Glomerular endothelial cell (primary cell): ENCODE measurements around the gene PCGF3. TPM values are rescaled to one million over a fixed set of nuclear protein-coding genes. Genes with fewer than 3 reads are reported as not detected.

Experiments
- DNase-seq: peaks from one replicate; pipeline ENCODE4 v3.0.0-alpha.2; 2011; ENCODE audit warnings: low read depth, low spot score; ENCODE audit errors: extremely low read depth
- total RNA-seq: library from RNA; depleted of rRNA; stranded (reverse); fragments of >200 nt; gene quantifications from 2 replicates; pipeline ENCODE4 v1.2.3, GENCODE V29; 2015

The PCGF3 gene
- total RNA-seq, 1 donor from 2014 or later, result 69.2 TPM

- DNase-seq, result no peak
Observed at GRCh38 chr4:819401-820229, 114.0 kb downstream of the PCGF3 start.

Other genes starting within 250 kb of the PCGF3 start
- gene ZNF721, start 206.7 kb upstream of the PCGF3 start, total RNA-seq, result 10.7 TPM in 2 replicates
- gene PIGG, start 206.6 kb upstream of the PCGF3 start, total RNA-seq, result 62.4 and 63.8 TPM in 2 replicates
- not detected in 2 replicates for gene TMEM271, start 129.5 kb upstream of the PCGF3 start, total RNA-seq
- 0.39 and 1.5 TPM in 2 replicates for gene PDE6B, start 80.3 kb upstream of the PCGF3 start, total RNA-seq
- 148 and 199 TPM in 2 replicates for gene ATP5ME, start 31.6 kb upstream of the PCGF3 start, total RNA-seq
- gene MYL5, start 31.3 kb upstream of the PCGF3 start, total RNA-seq, result 5.9 and 14.4 TPM in 2 replicates
- 6.9 and 10.0 TPM in 2 replicates for gene SLC49A3, start 16.7 kb upstream of the PCGF3 start, total RNA-seq
- 0.29 TPM in 1 of 2 replicates, not detected in the other for gene CPLX1, start 120.3 kb downstream of the PCGF3 start, total RNA-seq
- gene GAK, start 226.5 kb downstream of the PCGF3 start, total RNA-seq, result 128 and 176 TPM in 2 replicates
- 20.2 and 29.3 TPM in 2 replicates for gene TMEM175, start 226.6 kb downstream of the PCGF3 start, total RNA-seq